ENCODE measurements around the gene MAGI1.
"Not testable (repeated sequence)": the region's sequence is repeated elsewhere in the genome, so short reads cannot be mapped to it uniquely, and the experiment has no call there.

Gene MAGI1

DNA sequence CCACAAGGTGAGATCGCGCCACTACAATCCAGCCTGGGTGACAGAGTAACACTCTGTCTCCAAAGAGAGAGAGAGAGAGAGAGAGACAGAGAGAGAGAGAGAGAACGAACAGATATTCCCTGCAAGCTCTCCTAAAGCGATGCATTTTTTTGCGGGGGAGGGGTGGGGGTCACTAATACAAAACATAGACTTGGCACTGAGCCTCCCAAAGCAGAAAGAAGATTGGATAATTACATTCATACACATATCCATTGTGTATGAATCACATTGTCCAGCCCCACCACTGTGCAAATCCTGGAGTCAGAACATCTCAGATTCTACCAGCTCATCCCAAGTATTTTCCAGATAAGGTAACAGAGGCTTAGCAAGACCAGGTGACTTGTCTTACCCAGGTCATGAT is 459.9 kb downstream of the MAGI1 start:
- DNase-seq: peak; percentile 9

DNA sequence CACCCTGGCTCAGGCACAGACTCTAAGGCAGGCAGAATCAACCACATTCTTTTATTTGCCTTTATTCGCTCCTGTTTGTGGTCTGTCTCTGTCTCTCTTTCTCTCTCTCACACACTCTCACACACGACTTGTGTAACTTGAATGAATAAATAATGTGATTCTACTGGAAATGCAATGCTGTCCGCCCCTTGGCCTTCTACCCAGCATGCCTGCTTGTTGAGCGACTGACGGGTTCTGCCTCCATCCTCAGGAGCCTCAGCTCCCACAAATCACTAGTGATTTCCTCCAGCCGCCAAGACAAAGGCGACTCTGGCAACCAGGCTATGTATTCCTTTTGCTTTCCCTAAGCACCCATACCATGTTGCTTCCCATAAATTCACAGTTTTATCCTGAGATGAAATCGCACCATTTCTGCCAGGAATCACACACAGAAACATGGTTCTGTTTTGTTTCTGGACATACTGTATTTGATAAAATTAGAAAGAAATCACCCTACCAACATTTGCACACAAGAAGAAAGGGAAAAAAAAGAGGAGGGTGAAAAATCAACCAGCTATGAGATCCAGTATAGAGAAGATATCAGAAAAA is 460.8 kb downstream of the MAGI1 start:
- no peak for DNase-seq

GRCh38 chr3:65576966-65577365 is 461.8 kb downstream of the MAGI1 start:
- DNase-seq: no peak

DNA sequence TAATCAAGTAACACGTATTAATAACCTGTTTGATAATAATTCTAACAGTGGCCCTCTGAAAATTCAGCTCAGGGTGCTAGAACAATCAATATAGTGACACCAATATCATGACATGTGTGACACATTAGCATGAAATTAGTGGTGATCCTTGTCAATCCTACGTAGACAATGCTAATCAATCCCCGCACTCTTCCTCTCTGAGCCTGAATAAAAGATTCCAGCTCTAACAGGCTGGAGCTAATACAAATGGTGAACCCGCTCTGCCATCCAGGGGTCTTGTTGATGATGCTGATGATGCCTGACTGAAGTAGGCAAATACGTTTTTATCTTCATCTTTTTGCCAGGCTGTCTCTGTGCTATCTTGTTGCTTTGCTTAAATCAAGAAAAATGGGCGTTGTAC is 462.5 kb downstream of the MAGI1 start:
- no peak for DNase-seq

GRCh38 chr3:65575376-65575840 is 463.3 kb downstream of the MAGI1 start:
- DNase-seq: no peak

DNA sequence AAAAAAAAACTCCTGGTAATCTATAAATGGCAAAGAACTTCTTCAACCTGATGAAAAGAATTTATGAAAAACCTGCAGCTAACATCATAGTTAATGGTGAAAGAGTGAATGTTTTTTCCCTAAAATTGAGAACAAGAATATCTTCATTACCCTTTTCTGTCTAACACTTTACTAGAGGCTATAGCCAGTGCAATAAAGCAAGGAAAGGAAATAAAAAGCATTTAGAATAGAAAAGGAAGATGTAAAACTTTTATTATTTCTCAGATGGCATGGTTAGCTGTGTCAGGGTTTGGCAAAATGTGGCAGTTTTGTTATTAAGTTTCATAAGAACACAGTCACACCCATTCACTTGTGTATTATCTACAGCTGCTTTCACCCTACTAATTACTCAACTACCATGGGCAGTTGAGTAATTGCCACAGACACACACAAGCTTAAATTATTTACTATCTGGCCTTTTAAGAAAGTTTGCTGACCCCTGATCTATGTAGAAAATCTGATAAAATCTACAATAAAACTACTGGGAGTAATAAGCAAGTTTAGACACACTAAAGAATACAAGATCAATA is 465.1 kb downstream of the MAGI1 start:
- no peak for DNase-seq

DNA sequence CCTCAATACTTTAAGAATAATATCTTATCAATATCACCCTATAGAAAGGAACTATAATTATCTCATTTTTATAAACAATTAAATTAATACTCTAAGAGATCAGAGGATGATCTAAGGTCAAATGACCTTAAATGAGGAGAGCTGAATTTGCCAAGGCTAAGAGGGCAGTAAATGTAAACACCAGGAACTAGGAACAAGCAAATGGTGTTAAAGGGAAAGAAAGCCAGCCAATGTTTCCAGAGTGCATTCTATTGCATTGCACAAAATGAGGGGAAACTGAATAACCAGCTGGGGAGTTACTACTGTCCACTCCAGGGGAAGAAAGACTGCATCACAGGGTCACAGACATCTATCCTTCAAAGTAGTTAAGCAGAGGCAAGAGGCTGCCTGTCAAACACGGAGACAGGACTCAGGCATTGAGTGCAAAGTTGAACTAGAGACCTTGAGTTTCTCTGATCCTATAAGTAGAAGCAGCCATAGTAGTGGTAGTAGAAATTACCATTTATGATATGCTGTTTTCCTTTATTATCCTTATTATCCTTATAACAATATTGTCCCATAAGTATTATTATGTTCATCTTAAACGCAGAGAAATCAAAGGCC is 466.4 kb downstream of the MAGI1 start:
- no peak for DNase-seq

DNA sequence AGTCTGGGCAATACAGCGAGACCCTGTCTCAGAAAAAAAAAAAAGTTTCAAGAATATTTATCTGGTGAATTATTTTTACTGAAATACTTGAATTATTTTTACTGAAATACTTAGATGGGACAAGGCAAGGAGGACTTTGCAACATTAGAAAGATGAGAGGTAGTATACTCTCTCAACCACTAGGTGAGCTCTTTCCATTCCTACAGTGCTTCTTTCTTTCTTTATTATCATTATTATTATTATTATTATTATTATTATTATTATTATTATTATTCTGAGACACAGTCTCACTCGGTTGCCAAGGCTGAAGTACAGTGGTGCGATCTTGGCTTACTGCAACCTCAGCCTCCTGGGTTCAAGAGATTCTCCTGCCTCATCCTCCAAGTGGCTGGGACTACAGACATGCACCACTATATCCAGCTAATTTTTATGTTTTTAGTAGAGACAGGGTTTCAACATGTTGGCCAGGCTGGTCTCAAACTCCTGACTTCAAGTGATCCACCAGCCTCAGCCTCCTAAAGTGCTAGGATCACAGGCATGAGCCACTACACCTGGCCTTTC is 468.8 kb downstream of the MAGI1 start:
- no peak for DNase-seq

GRCh38 chr3:65569129-65569528 is 469.6 kb downstream of the MAGI1 start:
- DNase-seq: no peak

DNA sequence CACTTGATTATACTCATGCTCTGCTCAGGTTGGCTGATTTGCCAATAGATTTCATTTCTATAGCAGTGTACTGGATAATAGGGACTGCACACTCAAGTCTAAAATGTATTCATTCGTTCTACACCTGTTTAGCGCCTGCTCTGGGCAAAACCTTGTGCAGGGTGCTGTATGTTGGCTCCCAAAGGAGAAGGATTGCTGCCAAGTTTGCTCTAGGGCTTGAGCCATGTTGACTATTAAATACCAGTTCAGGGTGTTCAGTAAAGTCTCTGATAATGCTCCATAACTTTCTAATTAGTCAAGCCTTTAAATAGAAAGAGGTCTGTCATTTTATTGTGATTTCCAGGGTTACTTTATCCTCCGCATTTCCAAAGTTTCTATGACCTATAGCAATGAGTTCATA is 470.2 kb downstream of the MAGI1 start:
- peak; percentile 11 for DNase-seq

- DNase-seq: not testable (repeated sequence)
These were observed 473.0 kb downstream of the MAGI1 start for GRCh38 chr3:65565744-65566143.

DNA sequence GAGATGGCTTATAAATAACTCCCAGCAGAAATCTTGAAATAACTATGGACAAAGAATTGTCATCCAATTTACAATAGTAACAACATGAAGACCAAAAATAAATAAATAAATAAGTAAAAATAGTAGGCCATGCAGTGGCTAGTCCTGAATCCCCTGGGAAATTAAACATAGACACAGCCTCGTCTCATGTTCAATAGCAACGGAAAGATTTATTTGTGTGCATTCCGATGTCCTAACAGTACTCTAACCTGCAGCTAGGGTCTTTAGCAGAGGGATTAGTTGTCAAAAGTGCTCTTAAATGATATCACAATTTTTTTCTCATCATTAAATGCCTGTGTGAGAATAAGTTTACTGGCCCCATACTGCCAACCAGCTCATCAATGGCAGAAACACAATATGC is 474.2 kb downstream of the MAGI1 start:
- no peak for DNase-seq

DNA sequence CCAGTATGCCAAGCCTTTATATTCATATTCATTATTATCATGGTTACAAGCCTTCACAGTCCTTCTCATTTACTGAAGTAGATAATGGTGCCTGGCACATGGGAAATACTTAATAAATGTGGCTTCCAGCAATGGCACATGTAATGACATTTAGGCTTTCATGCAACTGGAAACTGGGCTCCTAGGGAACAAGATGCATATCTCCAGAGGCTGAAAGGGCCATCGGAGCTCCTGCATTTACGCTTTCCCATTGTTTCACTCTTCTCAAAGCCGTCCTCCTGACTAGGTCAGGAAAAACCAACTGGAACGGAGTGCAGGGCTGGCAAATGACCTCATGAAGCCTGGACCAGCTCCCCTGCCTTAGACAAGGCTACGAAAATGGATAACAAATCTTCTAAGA is 474.9 kb downstream of the MAGI1 start:
- DNase-seq: no peak

- peak; percentile 4 for DNase-seq
These were observed 476.3 kb downstream of the MAGI1 start for GRCh38 chr3:65562447-65562846.

GRCh38 chr3:65561617-65562016 is 477.1 kb downstream of the MAGI1 start:
- DNase-seq: no peak

DNA sequence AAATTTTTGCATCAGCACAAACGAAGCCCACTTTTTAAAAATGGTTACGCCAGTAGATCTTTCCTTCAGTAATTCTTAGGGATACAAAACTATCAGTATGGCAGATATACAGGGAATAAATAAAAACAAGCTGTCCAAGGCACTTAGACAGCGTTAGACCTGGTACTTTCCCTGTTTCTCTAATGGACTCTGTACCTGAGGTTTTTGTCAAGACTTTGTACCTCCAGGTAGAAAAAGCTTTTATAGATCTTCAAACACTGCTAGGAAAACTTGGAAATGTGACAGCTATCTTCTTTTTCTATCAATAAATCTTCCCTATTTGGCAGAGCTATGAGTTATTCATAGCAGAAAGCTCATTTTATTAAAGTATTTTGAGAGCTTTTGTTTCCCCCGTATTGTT is 477.8 kb downstream of the MAGI1 start:
- no peak for DNase-seq

GRCh38 chr3:65560133-65560532 is 478.6 kb downstream of the MAGI1 start:
- no peak for DNase-seq

DNA sequence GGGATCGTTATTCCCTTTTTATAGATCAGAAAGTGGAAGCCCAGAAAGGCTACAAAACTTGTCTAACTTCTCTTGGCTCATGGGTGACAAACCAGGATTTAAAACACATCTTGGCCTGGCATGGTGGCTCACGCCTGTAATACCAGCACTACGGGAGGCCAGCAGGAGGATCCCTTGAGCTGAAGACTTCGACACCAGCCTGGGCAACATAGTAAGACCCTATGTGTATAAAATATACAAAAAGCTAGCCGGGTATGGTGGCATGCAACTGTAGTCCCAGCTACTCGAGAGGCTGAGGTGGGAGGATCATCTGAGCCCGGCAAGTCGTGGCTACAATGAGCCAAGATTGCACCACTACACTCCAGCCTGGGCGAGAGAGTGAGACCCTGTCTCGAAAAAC is 479.1 kb downstream of the MAGI1 start:
- no peak for DNase-seq

DNA sequence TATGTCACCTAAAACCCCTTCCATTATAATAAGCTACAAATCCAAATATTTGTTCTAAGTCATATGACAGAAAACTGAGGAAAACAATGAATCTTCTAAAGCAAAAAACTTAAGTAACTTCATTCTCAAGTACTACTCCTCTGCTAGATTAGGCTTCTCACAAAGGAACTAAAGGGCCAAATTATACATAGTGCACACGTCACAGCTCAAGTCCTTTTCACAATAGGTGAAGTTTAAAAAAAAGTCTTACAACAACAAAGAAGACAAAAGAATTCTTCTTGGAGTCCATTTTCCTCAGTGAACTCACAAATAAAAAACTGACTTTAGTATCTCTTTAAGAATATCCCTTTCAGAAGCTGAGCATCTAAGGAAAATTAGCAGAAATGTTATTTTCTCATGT is 479.9 kb downstream of the MAGI1 start:
- peak; percentile 6 for DNase-seq

DNA sequence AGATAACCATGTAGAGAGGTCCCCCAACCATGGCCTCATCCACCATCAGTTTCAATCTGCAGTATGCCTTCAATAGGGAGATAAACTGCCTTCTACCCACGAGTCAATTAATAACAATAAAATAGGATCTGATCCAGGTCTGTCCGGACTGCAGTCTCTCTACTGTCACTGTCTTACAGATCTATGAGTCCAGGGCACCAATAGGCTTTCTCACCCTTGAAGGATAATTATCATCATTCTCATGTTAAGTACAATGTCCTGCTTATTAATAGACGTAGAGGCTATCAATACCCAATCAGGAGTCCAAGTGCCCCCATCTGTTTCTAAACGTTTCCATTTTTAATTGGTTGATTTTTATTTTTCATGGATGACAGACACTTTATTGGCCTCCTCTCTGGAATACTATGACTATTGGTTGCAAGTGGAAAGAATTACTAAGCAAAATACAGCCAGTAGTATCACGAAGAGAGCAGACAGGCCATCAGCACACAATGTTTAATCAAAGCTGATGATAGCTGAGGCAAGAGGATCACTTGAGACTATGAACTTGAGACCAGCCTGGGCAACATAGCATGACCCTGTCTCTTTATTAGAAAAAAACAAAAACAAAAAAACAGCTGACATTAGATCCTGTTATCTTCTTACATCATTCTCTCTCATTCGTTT is 480.7 kb downstream of the MAGI1 start:
- no peak for DNase-seq

DNA sequence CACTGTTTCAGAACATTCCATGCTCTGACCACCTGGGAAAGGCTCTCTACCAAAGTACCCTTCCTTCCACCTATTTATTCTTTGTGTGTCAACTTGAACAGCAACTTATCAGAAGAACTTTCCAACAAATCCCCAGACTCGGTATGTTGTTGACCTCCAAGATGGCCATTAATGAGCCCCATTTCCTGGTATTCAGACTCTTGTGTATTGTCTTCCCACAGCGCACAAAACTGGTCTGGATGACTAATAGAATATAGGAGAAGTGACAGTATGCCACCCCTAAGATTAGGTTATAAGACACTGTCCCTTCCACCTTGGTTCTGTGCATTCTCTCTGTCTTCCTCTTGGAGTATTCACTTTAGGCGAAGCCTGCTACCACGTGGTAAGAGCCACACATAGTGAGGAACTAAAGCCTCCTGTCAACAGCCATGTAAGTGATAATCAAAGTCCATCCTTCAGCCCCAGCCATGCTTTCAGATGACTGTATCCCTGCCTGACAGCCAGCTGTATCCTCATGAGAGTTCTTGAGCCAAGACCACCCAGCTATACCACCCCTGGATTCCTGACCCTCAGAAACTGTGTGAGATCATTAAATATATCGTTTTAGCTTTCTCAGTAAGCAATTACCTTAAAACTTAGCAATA is 481.7 kb downstream of the MAGI1 start:
- no peak for DNase-seq

GRCh38 chr3:65552434-65552833 is 486.3 kb downstream of the MAGI1 start:
- peak; percentile 36 for DNase-seq

DNA sequence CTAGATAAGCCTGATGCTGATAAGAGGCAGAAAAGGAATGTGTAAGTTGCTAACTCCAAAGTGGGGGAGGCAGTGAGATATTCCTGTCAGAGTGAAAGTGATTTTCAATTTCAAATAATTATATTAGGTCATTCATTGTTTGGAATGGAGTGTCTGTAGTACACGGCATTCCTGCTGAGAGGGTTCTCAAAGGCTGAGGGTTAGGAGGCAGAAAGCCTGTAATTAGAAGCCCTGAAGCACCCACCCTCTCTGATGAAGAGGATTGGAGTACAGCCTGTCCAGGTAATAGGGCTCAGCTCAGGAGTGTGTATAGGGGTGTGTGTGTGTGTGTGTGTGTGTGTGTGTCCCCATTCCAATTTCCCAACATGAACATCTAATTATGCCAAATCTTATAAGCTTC is 486.8 kb downstream of the MAGI1 start:
- peak; percentile 91 for DNase-seq

Measured in NCI-H69 (cell line).